Right atrium auricular region (tissue), 2 donors: Measurements from ENCODE around the gene GABARAPL1. TPM values are rescaled to one million over a fixed set of nuclear protein-coding genes. Genes with fewer than 3 reads are reported as not detected.

Experiments
- DNase-seq: peaks from one replicate; pipeline ENCODE4 v3.0.0-alpha.2; 2019; ENCODE audit warnings: low spot score
- H3K27ac ChIP-seq, 2 donors: fragments of 200-600 bp; sonication (generic); 1 replicate in 1 of 2; 2 replicates in 1 of 2; pipeline ENCODE4 v1.5.1; 2016 to 2019
- H3K27me3 ChIP-seq, 2 donors: fragments of 200-600 bp; sonication (generic); one replicate each; pipeline versions ENCODE4 v1.5.1 to v1.6.0; 2017 to 2019
- H3K36me3 ChIP-seq: fragments of 200-600 bp; sonication (generic); one replicate; pipeline ENCODE4 v1.5.1; 2016
- H3K4me1 ChIP-seq, 2 donors: fragments of 200-600 bp; sonication (generic); one replicate each; pipeline versions ENCODE4 v1.5.1 to v1.6.0; 2017 to 2019
- H3K4me3 ChIP-seq, 2 donors: fragments of 200-600 bp; sonication (generic); 1 replicate in 1 of 2; 2 replicates in 1 of 2; pipeline ENCODE4 v1.5.1; 2017 to 2019; ENCODE audit warnings: mild to moderate bottlenecking in 1 of 2, moderate library complexity in 1 of 2
- H3K9me3 ChIP-seq, 2 donors: fragments of 200-600 bp; sonication (generic); one replicate each; pipeline ENCODE4 v1.5.1; 2019
- total RNA-seq, 2 donors: library from RNA; depleted of rRNA; stranded (reverse); fragments of >200 nt; gene quantifications; one replicate each; pipeline ENCODE4 v1.1.0, GENCODE V29; 2016
- TF ChIP-seq, protein P1 (sequence below), 2 donors: fragments of 200-600 bp; sonication (generic); IDR thresholded peaks; one replicate each; pipeline ENCODE4 v1.5.1; 2019; ENCODE audit warnings: antibody characterized with exemption in 2 of 2

Gene GABARAPL1
- total RNA-seq, 2 donors from 2014 or later, result 180 to 335 TPM

DNA sequence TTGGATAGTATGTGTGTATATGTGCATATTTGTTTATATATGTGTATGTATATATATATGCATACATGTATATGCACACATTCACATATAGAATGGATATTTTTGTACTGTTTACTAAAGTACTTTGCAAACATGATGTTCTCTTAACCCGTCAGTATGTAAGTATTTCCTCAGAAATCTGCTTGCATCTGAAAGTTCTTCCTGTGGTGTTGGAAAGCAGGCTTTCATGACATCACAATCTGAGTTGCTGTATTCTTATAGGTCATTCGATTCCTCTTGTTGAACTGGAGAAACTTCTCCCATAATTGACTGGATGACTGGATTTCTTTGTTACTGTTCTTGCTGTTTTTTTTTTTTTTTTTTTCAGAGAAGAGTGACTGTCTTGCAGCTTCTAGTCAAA is 29.1 kb downstream of the GABARAPL1 start:
- Histone ChIP-seq H3K27me3 (no peaks in the 10 kb centered on the region), H3K4me1 (no peaks in the 10 kb centered on the region), H3K4me3 (no peak overlapping the region), H3K9me3 (no peaks in the 10 kb centered on the region), H3K27ac (no peak overlapping the region), H3K36me3 (peaks cover 12% of the 10 kb centered on the region)
- TF ChIP-seq, protein P1, sequence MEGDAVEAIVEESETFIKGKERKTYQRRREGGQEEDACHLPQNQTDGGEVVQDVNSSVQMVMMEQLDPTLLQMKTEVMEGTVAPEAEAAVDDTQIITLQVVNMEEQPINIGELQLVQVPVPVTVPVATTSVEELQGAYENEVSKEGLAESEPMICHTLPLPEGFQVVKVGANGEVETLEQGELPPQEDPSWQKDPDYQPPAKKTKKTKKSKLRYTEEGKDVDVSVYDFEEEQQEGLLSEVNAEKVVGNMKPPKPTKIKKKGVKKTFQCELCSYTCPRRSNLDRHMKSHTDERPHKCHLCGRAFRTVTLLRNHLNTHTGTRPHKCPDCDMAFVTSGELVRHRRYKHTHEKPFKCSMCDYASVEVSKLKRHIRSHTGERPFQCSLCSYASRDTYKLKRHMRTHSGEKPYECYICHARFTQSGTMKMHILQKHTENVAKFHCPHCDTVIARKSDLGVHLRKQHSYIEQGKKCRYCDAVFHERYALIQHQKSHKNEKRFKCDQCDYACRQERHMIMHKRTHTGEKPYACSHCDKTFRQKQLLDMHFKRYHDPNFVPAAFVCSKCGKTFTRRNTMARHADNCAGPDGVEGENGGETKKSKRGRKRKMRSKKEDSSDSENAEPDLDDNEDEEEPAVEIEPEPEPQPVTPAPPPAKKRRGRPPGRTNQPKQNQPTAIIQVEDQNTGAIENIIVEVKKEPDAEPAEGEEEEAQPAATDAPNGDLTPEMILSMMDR (IDR thresholded peaks at IDR 0.05), result no peak
- no peak for DNase-seq

DNA sequence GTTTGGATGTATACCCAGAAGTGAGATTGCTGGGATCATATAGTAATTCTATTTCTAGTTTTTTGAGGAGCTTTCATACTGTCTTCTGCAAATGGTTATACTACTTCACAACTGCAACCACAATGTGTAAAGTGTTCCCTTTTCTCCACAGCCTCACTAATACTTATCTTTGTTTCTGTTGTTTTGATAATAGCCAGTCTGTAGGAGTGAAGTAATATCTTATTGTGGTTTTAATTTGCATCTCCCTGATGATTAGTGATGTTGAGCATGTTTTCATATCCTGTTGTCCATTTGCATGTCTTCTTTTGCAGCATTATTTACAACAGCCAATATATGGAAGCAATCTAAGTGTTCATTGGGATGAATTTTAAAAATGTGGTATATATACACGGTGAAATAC is 29.9 kb downstream of the GABARAPL1 start:
- Histone ChIP-seq H3K9me3 (no peaks in the 10 kb centered on the region), H3K27me3 (no peaks in the 10 kb centered on the region), H3K36me3 (peaks cover 12% of the 10 kb centered on the region), H3K4me3 (no peak overlapping the region), H3K27ac (no peak overlapping the region), H3K4me1 (no peaks in the 10 kb centered on the region)
- DNase-seq, result no peak
- TF ChIP-seq, protein P1 (IDR thresholded peaks at IDR 0.05), result no peak

DNA sequence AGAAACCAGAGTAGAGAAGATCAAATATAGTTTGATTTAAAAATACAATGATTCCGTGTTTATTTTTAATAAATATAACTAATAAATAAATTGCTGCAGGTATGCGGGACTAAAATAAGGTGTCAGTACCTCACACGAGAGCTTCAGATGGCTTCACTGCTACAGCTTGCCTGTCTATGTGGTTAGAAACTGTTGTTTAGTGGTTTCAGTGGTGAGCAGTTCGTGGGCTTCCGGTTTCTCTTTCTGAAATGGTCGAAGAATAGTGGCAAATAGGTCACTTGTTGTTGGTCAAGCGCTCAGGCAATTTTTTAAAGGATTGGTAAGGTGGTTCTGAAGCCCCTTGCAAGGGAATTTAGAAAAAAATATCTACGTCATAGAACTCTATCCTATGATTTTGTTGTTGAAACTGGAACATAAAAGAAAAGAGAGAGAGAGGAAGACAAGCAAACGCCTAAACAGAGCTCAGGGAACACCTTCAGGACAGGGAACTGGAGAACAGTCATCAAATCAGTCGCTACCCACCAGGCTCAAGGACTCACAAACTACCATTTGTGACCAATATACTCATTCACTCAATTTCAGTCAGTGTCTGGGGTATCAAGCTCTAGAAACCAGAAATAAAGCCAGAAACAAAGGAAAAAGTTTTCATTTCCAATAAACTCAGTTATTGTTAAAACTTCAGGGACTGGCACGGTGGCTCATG is 31.3 kb downstream of the GABARAPL1 start:
- H3K4me3 ChIP-seq, result no peak overlapping the region

DNA sequence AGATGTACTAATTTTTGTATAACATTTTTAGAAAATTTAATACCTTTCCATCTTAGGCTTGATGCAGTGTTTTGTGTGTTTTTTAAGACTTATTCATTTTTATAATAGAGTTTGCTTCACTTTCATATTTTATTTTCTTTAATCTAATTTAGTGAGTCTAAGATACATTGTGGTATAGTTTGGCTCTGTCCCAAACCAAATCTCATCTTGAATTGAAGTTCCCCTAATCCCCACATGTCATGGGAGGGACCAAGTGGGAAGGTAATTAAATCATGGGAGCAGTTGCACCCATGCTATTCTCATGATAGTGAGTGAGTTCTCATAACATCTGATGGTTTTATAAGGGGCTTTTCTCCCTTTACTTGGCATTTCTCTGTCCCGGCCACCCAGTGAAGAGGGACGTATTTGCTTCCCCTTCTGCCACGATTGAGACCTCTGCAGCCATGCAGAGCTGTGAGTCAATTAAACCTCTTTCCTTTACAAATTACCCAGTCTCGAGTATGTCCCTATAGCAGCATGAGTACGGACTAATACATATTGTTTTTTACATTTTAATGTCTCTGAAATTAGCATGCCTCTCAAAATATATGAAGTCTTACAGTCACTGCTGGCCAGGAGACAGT is 34.9 kb downstream of the GABARAPL1 start:
- H3K9me3 ChIP-seq, result no peaks in the 10 kb centered on the region
- H3K36me3 ChIP-seq, result no peaks in the 10 kb centered on the region
- TF ChIP-seq, protein P1 (IDR thresholded peaks at IDR 0.05), result no peak
- no peak overlapping the region for H3K4me3 ChIP-seq
- no peak overlapping the region for H3K27ac ChIP-seq
- H3K4me1 ChIP-seq, result no peaks in the 10 kb centered on the region
- DNase-seq, result no peak
- H3K27me3 ChIP-seq, result no peaks in the 10 kb centered on the region

More for the DNA sequence above, 31.3 kb downstream of the GABARAPL1 start:
- TF ChIP-seq, protein P1 (IDR thresholded peaks at IDR 0.05), result no peak
- Histone ChIP-seq H3K36me3 (peaks cover 12% of the 10 kb centered on the region), H3K4me1 (no peaks in the 10 kb centered on the region), H3K9me3 (no peaks in the 10 kb centered on the region), H3K27me3 (no peaks in the 10 kb centered on the region), H3K27ac (no peak overlapping the region)
- no peak for DNase-seq

DNA sequence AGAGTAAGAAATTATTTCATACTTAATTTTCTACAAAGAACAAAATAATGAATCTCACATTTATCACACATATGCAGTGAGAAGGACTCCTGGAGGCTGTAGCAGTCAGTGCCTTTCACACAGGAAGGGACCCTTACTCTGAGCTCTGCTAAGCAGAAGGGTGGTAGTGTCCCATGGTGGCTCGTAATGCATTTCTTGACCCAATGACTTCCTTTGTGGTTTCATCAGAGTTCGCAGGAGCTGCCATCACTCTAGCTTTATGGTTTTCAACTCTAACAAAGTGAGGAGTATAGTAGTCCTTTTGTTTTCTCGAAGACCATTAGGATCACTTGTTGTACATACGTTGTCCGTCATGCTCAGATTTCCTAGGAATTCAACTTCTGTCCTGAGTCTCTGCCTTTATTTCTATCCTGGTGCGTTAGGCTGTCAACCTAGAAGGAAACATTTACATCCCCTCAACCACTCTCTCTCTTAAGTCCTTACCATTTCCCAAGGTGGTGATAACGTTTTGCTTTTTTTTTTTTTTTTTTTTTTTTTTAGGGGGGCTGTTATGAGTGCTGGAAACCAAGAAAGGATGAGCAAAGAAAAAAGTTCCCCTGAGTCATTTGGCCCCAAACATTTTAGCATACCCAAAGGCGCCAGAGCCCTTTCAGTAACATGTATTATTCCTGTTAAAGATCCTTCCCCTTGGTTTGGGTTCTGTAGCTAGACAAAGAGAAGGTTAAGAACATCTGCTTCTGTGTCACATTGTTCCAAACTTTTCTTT is 37.2 kb downstream of the GABARAPL1 start:
- DNase-seq, result no peak
- Histone ChIP-seq H3K27ac (no peak overlapping the region), H3K4me1 (no peaks in the 10 kb centered on the region), H3K4me3 (no peak overlapping the region), H3K36me3 (no peaks in the 10 kb centered on the region), H3K9me3 (no peaks in the 10 kb centered on the region), H3K27me3 (no peaks in the 10 kb centered on the region)
- TF ChIP-seq, protein P1 (IDR thresholded peaks at IDR 0.05), result no peak
